Endothelial cell of umbilical vein (primary cell): Measurements from ENCODE around the gene ST6GALNAC6. TPM values are rescaled to one million over a fixed set of nuclear protein-coding genes. Genes with fewer than 3 reads are reported as not detected.

Experiments
- BruUV-seq: library from RNA; stranded (reverse); fragments of 400-500 nt; replicated peaks from 2 replicates; lab custom pipeline; 2021; lab: Mats Ljungman, UMichigan
- CTCF ChIA-PET: fragments of 300-600, 350-600 bp; sonication (Branson Sonifier 250); formaldehyde crosslinking; loops from one replicate; lab custom pipeline; 2021; ENCODE audit warnings: antibody characterized with exemption, inconsistent platforms; lab: Charles Lee
- POLR2A ChIA-PET: fragments of 300-600, 350-600 bp; sonication (Branson Sonifier 250); formaldehyde crosslinking; loops from one replicate; lab custom pipeline; 2021; ENCODE audit warnings: antibody characterized with exemption, inconsistent platforms; lab: Charles Lee
- DNase-seq: peaks from one replicate; pipeline ENCODE4 v3.0.0-alpha.2; 2011; ENCODE audit warnings: low read depth, low spot score
- FAIRE-seq: peaks from 2 replicates; lab custom pipeline; 2011; peaks lifted over from hg19 to GRCh38; lab: Jason Lieb, UNC
- H2AFZ ChIP-seq: 2 replicates; pipeline ENCODE4 v1.6.0; 2012; ENCODE audit warnings: low read depth, low read length, control low read depth, inconsistent platforms
- H3K27ac ChIP-seq: 2 replicates; pipeline ENCODE4 v1.5.1; 2011; ENCODE audit warnings: low read depth, mild to moderate bottlenecking, control low read depth, low read length, moderate library complexity; ENCODE audit not compliant: insufficient read depth
- H3K27me3 ChIP-seq, 2 experiments: 2 replicates each; pipeline versions ENCODE4 v1.6.0 to v1.6.1; 2011; ENCODE audit warnings: low read length in 2 of 2, mixed read lengths in 1 of 2; ENCODE audit not compliant: control insufficient read depth in 2 of 2, insufficient read depth in 2 of 2
- H3K36me3 ChIP-seq, 2 experiments: 2 replicates in 1 of 2; 3 replicates in 1 of 2; pipeline ENCODE4 v1.5.1; 2011; ENCODE audit warnings: low read length in 2 of 2, mild to moderate bottlenecking in 1 of 2, moderate library complexity in 1 of 2; ENCODE audit not compliant: control insufficient read depth in 2 of 2, insufficient read depth in 2 of 2; ENCODE audit errors: extremely low read depth in 1 of 2
- H3K4me1 ChIP-seq: 3 replicates; pipeline ENCODE4 v1.5.1; 2011; ENCODE audit warnings: mild to moderate bottlenecking, low read length; ENCODE audit not compliant: control insufficient read depth, insufficient read depth; ENCODE audit errors: extremely low read depth
- H3K4me2 ChIP-seq: 2 replicates; pipeline ENCODE4 v1.6.1; 2011; ENCODE audit warnings: low read length, control low read depth, mixed read lengths; ENCODE audit not compliant: insufficient read depth
- H3K4me3 ChIP-seq, 3 experiments: fragments of 200-600 bp in 1 of 3; sonication (generic), shearing (Covaris generic) in 1 of 3; replicated peaks in 1 of 3; 2 replicates each; pipeline ENCODE4 v1.5.1; 2011 to 2016; ENCODE audit warnings: control low read depth in 3 of 3, low read length in 3 of 3, mild to moderate bottlenecking in 2 of 3, inconsistent platforms in 1 of 3, low read depth in 1 of 3, moderate library complexity in 1 of 3; ENCODE audit not compliant: insufficient read depth in 1 of 3
- H3K79me2 ChIP-seq: 2 replicates; pipeline ENCODE4 v1.6.0; 2012; ENCODE audit warnings: low read length, inconsistent platforms; ENCODE audit not compliant: control insufficient read depth, insufficient read depth
- H3K9ac ChIP-seq: replicated peaks from 2 replicates; pipeline ENCODE3; 2011; ENCODE audit warnings: low read length, control low read depth; ENCODE audit not compliant: insufficient read depth; ENCODE audit errors: extremely low read depth
- H3K9me1 ChIP-seq: replicated peaks from 3 replicates; pipeline ENCODE4 v1.6.0; 2011; ENCODE audit warnings: mild to moderate bottlenecking, low read length; ENCODE audit not compliant: control insufficient read depth, insufficient read depth; ENCODE audit errors: extremely low read depth
- H3K9me3 ChIP-seq: replicated peaks from 2 replicates; pipeline ENCODE4 v1.5.1; 2012; ENCODE audit warnings: low read length, inconsistent platforms; ENCODE audit not compliant: control insufficient read depth, insufficient read depth
- H4K20me1 ChIP-seq: replicated peaks from 2 replicates; pipeline ENCODE3; 2011; ENCODE audit warnings: mild to moderate bottlenecking, low read length; ENCODE audit not compliant: control insufficient read depth, insufficient read depth; ENCODE audit errors: extremely low read depth
- EZH2 ChIP-seq: IDR thresholded peaks from 2 replicates; pipeline ENCODE4 v1.6.1; 2012; ENCODE audit warnings: borderline replicate concordance, low read depth, mild to moderate bottlenecking, moderate library complexity, low read length, inconsistent platforms; ENCODE audit not compliant: severe bottlenecking
- FOS ChIP-seq: IDR thresholded peaks from 2 replicates; pipeline ENCODE4 v1.6.1; 2011; ENCODE audit warnings: mild to moderate bottlenecking, low read length, moderate library complexity, borderline replicate concordance; ENCODE audit not compliant: insufficient read depth
- GATA2 ChIP-seq: IDR thresholded peaks from 2 replicates; pipeline ENCODE4 v1.7.0; 2011; ENCODE audit warnings: low read depth, mild to moderate bottlenecking, moderate library complexity, mixed read lengths, low read length; ENCODE audit not compliant: insufficient read length, insufficient read depth
- JUN ChIP-seq: IDR thresholded peaks from 2 replicates; pipeline ENCODE4 v1.6.1; 2011; ENCODE audit warnings: borderline replicate concordance, low read depth; ENCODE audit not compliant: insufficient read length, insufficient read depth
- MYC ChIP-seq: IDR thresholded peaks from one replicate; pipeline ENCODE4 v1.6.1; 2011; ENCODE audit warnings: mild to moderate bottlenecking, low read depth, low read length
- POLR2A ChIP-seq: IDR thresholded peaks from 2 replicates; pipeline ENCODE4 v1.6.1; 2012; ENCODE audit warnings: low read depth, mild to moderate bottlenecking, control low read depth, low read length
- POLR2AphosphoS5 ChIP-seq: IDR thresholded peaks from 2 replicates; pipeline ENCODE4 v1.6.1; 2012; ENCODE audit warnings: low read depth, mild to moderate bottlenecking, control low read depth, low read length, moderate library complexity; ENCODE audit not compliant: insufficient read depth
- dilution Hi-C: fragments of 300-500 bp; cut with MboI; formaldehyde crosslinking; loops from one replicate; pipeline ENCODE4 v1.15.0; 2019; ENCODE audit warnings: low sequenced_read_pairs; ENCODE audit not compliant: extremely low pct_ligation_motif_present
- intact Hi-C: fragments of 100-400 bp; cut with micrococcal nuclease; formaldehyde crosslinking; loops from one replicate; pipeline ENCODE4 v1.10.0; 2022
- polyA plus RNA-seq, 4 experiments: library from polyadenylated mRNA; depleted of rRNA in 3 of 4; stranded (reverse) in 3 of 4; unstranded in 1 of 4; fragments of >200 nt; gene quantifications; 2 replicates each; pipeline versions ENCODE4 v1.2.1 to v1.2.3, GENCODE V29; 2011 to 2012; ENCODE audit warnings: missing spikeins in 1 of 4
- total RNA-seq: library from RNA; stranded (reverse); gene quantifications from 2 replicates; pipeline ENCODE4 v1.2.3, GENCODE V29; 2021
- TF ChIP-seq, protein P1 (sequence below): IDR thresholded peaks from 2 replicates; pipeline ENCODE4 v1.6.1; 2011; ENCODE audit not compliant: insufficient read depth, insufficient read length
- TF ChIP-seq, protein P2 (sequence below), 2 donors: IDR thresholded peaks; 1 replicate in 1 of 2; 2 replicates in 1 of 2; pipeline ENCODE4 v1.5.1; 2011; ENCODE audit warnings: low read length in 2 of 2, mild to moderate bottlenecking in 2 of 2, moderate library complexity in 2 of 2, control low read depth in 1 of 2, inconsistent platforms in 1 of 2, low read depth in 1 of 2; ENCODE audit not compliant: insufficient read depth in 1 of 2; ENCODE audit errors: extremely low read depth in 1 of 2

ST6GALNAC6 gene
- total and polyA plus RNA-seq, 2 donors (not counting 3 experiments of a cell fraction or from before 2014, with no cell fraction given) = 43.0 to 78.9 TPM

DNA sequence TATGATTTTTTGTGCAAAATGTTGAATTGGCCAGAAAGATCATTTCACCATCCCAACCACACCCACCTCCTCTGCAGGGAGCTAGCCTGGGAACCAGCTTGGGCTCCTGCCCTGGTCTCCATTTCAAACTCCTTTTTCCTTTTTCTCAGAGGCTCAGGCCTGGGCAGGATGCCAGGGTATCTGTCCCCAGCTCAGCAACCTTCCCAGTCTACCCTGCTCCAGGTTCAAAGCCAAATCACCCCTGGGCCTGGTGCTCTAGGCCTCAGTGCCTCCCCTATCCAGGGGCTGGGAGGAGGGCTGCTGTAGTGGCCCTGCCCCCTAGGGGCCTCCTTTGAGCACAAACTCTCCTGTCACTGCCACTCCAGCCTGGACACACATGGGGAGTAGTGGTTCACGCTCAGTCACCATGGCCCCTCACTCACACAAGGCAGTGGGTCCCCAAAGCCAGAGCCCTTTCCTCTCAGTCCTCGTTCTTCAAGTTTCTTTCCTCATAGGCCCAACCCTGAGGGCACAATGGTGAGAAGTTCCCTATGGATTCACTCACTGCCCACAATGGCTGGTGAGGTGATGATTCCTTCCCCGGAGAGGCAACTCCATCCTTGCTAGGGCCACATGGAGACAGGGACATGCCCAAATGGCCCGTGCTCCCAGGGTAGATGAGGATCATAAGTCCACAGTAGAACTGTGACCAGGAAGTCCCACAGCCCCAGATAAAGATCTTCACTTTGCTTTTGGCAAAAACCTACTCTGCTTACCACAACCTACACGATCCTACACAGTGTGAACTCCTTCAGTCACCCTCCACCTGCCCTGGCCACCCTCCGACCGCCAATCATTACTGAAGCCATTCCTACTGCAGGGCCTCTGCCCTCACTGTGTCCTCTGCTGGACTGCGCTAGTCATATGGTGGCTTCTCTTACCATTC, 19.0 kb upstream of the ST6GALNAC6 start:
- H3K27me3 ChIP-seq = no peaks in the 10 kb centered on the region
- H3K4me2 ChIP-seq = no peak overlapping the region
- no TSS peak for BruUV-seq
- H3K9me3 ChIP-seq = no peaks in the 10 kb centered on the region
- peak; percentile 16 for DNase-seq
- no peaks in the 10 kb centered on the region for H4K20me1 ChIP-seq
- peaks cover 39% of the 10 kb centered on the region for H3K4me1 ChIP-seq
- TF ChIP-seq JUN (no peak), EZH2 (no peak), POLR2AphosphoS5 (no peak), POLR2A (no peak), FOS (no peak), GATA2 (peak; percentile 55), MYC (no peak)
- TF ChIP-seq, protein P1, sequence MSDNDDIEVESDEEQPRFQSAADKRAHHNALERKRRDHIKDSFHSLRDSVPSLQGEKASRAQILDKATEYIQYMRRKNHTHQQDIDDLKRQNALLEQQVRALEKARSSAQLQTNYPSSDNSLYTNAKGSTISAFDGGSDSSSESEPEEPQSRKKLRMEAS = no peak
- TF ChIP-seq, protein P2, sequence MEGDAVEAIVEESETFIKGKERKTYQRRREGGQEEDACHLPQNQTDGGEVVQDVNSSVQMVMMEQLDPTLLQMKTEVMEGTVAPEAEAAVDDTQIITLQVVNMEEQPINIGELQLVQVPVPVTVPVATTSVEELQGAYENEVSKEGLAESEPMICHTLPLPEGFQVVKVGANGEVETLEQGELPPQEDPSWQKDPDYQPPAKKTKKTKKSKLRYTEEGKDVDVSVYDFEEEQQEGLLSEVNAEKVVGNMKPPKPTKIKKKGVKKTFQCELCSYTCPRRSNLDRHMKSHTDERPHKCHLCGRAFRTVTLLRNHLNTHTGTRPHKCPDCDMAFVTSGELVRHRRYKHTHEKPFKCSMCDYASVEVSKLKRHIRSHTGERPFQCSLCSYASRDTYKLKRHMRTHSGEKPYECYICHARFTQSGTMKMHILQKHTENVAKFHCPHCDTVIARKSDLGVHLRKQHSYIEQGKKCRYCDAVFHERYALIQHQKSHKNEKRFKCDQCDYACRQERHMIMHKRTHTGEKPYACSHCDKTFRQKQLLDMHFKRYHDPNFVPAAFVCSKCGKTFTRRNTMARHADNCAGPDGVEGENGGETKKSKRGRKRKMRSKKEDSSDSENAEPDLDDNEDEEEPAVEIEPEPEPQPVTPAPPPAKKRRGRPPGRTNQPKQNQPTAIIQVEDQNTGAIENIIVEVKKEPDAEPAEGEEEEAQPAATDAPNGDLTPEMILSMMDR (IDR thresholded peaks at IDR 0.05; ENCODE audit: extremely low read depth in 1 of 2, insufficient read depth in 1 of 2, low read depth in 1 of 2, low read length in 2 of 2) = peak in 1 of 2 donors; percentile 24
- peak overlapping the region; percentile 4 for H2AFZ ChIP-seq
- ChIA-PET POLR2A (no interaction called here), CTCF (interaction anchor here (1.0 to 4.5 kb wide), 8 partner anchors 11 to 329 kb away, joined by 3 to 38 read pairs (median 10); partner anchors contain the start of genes ST6GALNAC6 and TOR2A)
- peak; percentile 54 for FAIRE-seq
- H3K9me1 ChIP-seq = no peaks in the 10 kb centered on the region
- H3K79me2 ChIP-seq = peaks cover 12% of the 10 kb centered on the region
- H3K4me3 ChIP-seq = no peak overlapping the region
- H3K36me3 ChIP-seq = peaks cover 0 to 2% of the 10 kb centered on the region in 2 experiments
- dilution Hi-C loops (no loop called here), intact Hi-C loops (loop anchor here (1.0 to 10.0 kb wide), 5 partner anchors 36 to 416 kb away; no protein-coding TSS in a partner anchor)
- peak overlapping the region; percentile 66 for H3K27ac ChIP-seq
- no peak overlapping the region for H3K9ac ChIP-seq
